ENCODE measurements around the gene SERTM2. TPM values are rescaled to one million over a fixed set of nuclear protein-coding genes. Genes with fewer than 3 reads are reported as not detected.

Gene SERTM2
- total and polyA plus RNA-seq, 3 experiments from 2014 or later = not detected

GRCh38 chrX:111567542-111568255, 56.3 kb downstream of the SERTM2 start:
- H3K27ac ChIP-seq (ENCODE audit: low read depth, low read length) = no peak overlapping the region
- no peak overlapping the region for H3K27ac Mint-ChIP-seq
- CTCF ChIA-PET = no interaction called here
- no peak overlapping the region for H3K4me3 ChIP-seq (ENCODE audit: low read length)
- no peaks in the 10 kb centered on the region for H3K4me1 ChIP-seq (ENCODE audit: insufficient read depth, low read length)
- no peak for DNase-seq
- H3K9me3 Mint-ChIP-seq = peaks cover 0 to 4% (median 0%) of the 10 kb centered on the region in 5 donors
- H3K36me3 Mint-ChIP-seq = no peaks in the 10 kb centered on the region
- H3K4me3 Mint-ChIP-seq = no peak overlapping the region
- H3K4me1 Mint-ChIP-seq = no peaks in the 10 kb centered on the region
- no peaks in the 10 kb centered on the region for H3K36me3 ChIP-seq (ENCODE audit: insufficient read depth, low read length)
- no peaks in the 10 kb centered on the region for H3K27me3 ChIP-seq (ENCODE audit: insufficient read depth, low read length, poor library complexity, severe bottlenecking)
- peaks cover 0 to 5% of the 10 kb centered on the region in 2 donors for H3K27me3 Mint-ChIP-seq
- H3K9me3 ChIP-seq (ENCODE audit: low read length) = no peaks in the 10 kb centered on the region
- POLR2A ChIA-PET = no interaction called here

GRCh38 chrX:111568354-111568753, 56.9 kb downstream of the SERTM2 start:
- CTCF ChIA-PET = no interaction called here
- no peaks in the 10 kb centered on the region for H3K27me3 ChIP-seq (ENCODE audit: insufficient read depth, low read length, poor library complexity, severe bottlenecking)
- POLR2A ChIA-PET = no interaction called here
- no peak overlapping the region for H3K4me3 Mint-ChIP-seq
- no peaks in the 10 kb centered on the region for H3K4me1 ChIP-seq (ENCODE audit: insufficient read depth, low read length)
- DNase-seq = no peak
- H3K27me3 Mint-ChIP-seq = peaks cover 0 to 5% of the 10 kb centered on the region in 2 donors
- no peaks in the 10 kb centered on the region for H3K36me3 Mint-ChIP-seq
- no peak overlapping the region for H3K27ac Mint-ChIP-seq
- no peaks in the 10 kb centered on the region for H3K9me3 ChIP-seq (ENCODE audit: low read length)
- no peak overlapping the region for H3K4me3 ChIP-seq (ENCODE audit: low read length)
- peaks cover 0 to 4% (median 0%) of the 10 kb centered on the region in 5 donors for H3K9me3 Mint-ChIP-seq
- no peaks in the 10 kb centered on the region for H3K4me1 Mint-ChIP-seq
- no peak overlapping the region for H3K27ac ChIP-seq (ENCODE audit: low read depth, low read length)
- no peaks in the 10 kb centered on the region for H3K36me3 ChIP-seq (ENCODE audit: insufficient read depth, low read length)

- ChIA-PET POLR2A (no interaction called here), CTCF (no interaction called here)
- Mint-ChIP-seq H3K9me3 (peaks cover 0 to 4% (median 0%) of the 10 kb centered on the region in 5 donors), H3K27ac (no peak overlapping the region), H3K4me1 (no peaks in the 10 kb centered on the region), H3K36me3 (no peaks in the 10 kb centered on the region), H3K27me3 (peaks cover 0 to 5% of the 10 kb centered on the region in 2 donors), H3K4me3 (no peak overlapping the region)
- H3K36me3 ChIP-seq (ENCODE audit: insufficient read depth, low read length) = no peaks in the 10 kb centered on the region
- no peak overlapping the region for H3K4me3 ChIP-seq (ENCODE audit: low read length)
- H3K9me3 ChIP-seq (ENCODE audit: low read length) = no peaks in the 10 kb centered on the region
- no peak for DNase-seq
- no peak overlapping the region for H3K27ac ChIP-seq (ENCODE audit: low read depth, low read length)
- no peaks in the 10 kb centered on the region for H3K27me3 ChIP-seq (ENCODE audit: insufficient read depth, low read length, poor library complexity, severe bottlenecking)
- no peaks in the 10 kb centered on the region for H3K4me1 ChIP-seq (ENCODE audit: insufficient read depth, low read length)
Measured at GRCh38 chrX:111568817-111569216, 57.4 kb downstream of the SERTM2 start.

Other genes starting within 250 kb of the SERTM2 start
- not detected for gene CAPN6, start 241.2 kb upstream of the SERTM2 start, total RNA-seq
- not detected for gene CAPN6, start 241.2 kb upstream of the SERTM2 start, polyA plus RNA-seq
- not detected for gene DCX, start 99.5 kb upstream of the SERTM2 start, total RNA-seq
- gene DCX, start 99.5 kb upstream of the SERTM2 start, polyA plus RNA-seq = not detected
- 10 to 100 TPM; 49.9 to 55.4 TPM for gene ALG13, start 169.5 kb downstream of the SERTM2 start, total RNA-seq
- gene ALG13, start 169.5 kb downstream of the SERTM2 start, polyA plus RNA-seq = 52.6 TPM